Left lung (tissue), 10 donors: ENCODE data around the gene PRKG1. TPM values are rescaled to one million over a fixed set of nuclear protein-coding genes. Genes with fewer than 3 reads are reported as not detected.
"Not testable (repeated sequence)": the region's sequence is repeated elsewhere in the genome, so short reads cannot be mapped to it uniquely, and the experiment has no call there.

Experiments used
- ATAC-seq: fragments of 200-7000 bp; cut with Tn5 transposase; one replicate; pipeline ENCODE4 v1.9.1; 2020; ENCODE audit warnings: moderate library complexity
- DNase-seq, 4 donors: peaks; one replicate each; pipeline ENCODE4 v3.0.0-alpha.2; 2013 to 2020
- H3K27ac ChIP-seq, 2 donors: fragments of 200-600 bp; sonication (generic) in 1 of 2; one replicate each; pipeline versions ENCODE4 v1.5.0 to v1.8.0; 2020 to 2021
- H3K27me3 ChIP-seq, 2 donors: fragments of 200-600 bp; sonication (generic) in 1 of 2; one replicate each; pipeline versions ENCODE4 v1.5.0 to v1.8.0; 2020 to 2021
- H3K36me3 ChIP-seq, 2 donors: fragments of 200-600 bp; sonication (generic) in 1 of 2; one replicate each; pipeline versions ENCODE4 v1.5.0 to v1.8.0; 2020 to 2021
- H3K4me1 ChIP-seq, 2 donors: fragments of 200-600 bp; one replicate each; pipeline ENCODE4 v1.8.0; 2021
- H3K4me3 ChIP-seq, 2 donors: fragments of 200-600 bp; sonication (generic) in 1 of 2; one replicate each; pipeline versions ENCODE4 v1.5.0 to v1.8.0; 2020 to 2021; ENCODE audit warnings: mild to moderate bottlenecking in 1 of 2
- H3K9me3 ChIP-seq, 2 donors: fragments of 200-600 bp; sonication (generic) in 1 of 2; one replicate each; pipeline versions ENCODE4 v1.5.0 to v1.8.0; 2020 to 2021
- intact Hi-C, 2 donors: fragments of 100-400 bp; cut with DNase I; formaldehyde crosslinking; loops; one replicate each; pipeline versions ENCODE4 v1.11.2 to v1.14.2; 2022
- polyA plus RNA-seq, 6 donors: library from polyadenylated mRNA; unstranded; fragments of 120-200 nt; gene quantifications; one replicate each; pipeline ENCODE4 v1.2.1, GENCODE V29; 2013; ENCODE audit not compliant: insufficient read length in 6 of 6
- total RNA-seq, 2 donors: library from RNA; stranded (reverse); fragmentation: NEBNext Ultra II Directional; extraction: Animal tissue kit (Norgen Biotek cat#: 25700); gene quantifications; one replicate each; pipeline ENCODE4 v1.2.1, GENCODE V29; 2021
- TF ChIP-seq, protein P1 (sequence below), 2 donors: fragments of 200-600 bp; sonication (generic) in 1 of 2; IDR thresholded peaks; one replicate each; pipeline versions ENCODE4 v1.5.0 to v1.8.0; 2021; ENCODE audit warnings: antibody characterized with exemption in 2 of 2
- donor health status: DM: no; HTN: yes; CAD: no.
- donor health status: DM: no; HTN: no; CAD: no.

PRKG1 gene
- total and polyA plus RNA-seq, 8 donors = 15.6 to 29.0 (median 17.8) TPM

DNA sequence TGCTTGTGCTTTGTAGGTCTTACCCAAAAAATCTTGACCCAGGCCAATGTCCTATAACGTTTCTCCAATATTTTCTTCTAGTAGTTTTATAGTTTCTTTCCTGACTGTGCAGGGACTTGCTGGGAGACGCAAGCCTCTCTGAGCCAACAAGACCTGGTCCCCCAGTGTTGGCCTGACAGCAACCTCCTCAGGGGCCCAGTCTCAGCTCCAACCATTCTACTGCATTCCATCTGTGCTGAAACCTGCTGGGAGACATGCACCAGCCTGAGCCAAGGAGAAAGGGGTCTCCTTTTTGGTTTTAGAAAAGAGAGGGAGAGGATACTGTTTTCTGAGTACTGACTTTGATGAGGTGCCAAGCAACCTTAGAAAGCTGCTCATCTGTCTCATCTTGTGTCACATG lies 251.4 kb downstream of the PRKG1 start:
- Histone ChIP-seq H3K36me3 (no peaks in the 10 kb centered on the region), H3K27ac (no peak overlapping the region), H3K4me1 (no peaks in the 10 kb centered on the region), H3K9me3 (no peaks in the 10 kb centered on the region), H3K27me3 (no peaks in the 10 kb centered on the region), H3K4me3 (no peak overlapping the region)
- DNase-seq = no peak
- TF ChIP-seq, protein P1, sequence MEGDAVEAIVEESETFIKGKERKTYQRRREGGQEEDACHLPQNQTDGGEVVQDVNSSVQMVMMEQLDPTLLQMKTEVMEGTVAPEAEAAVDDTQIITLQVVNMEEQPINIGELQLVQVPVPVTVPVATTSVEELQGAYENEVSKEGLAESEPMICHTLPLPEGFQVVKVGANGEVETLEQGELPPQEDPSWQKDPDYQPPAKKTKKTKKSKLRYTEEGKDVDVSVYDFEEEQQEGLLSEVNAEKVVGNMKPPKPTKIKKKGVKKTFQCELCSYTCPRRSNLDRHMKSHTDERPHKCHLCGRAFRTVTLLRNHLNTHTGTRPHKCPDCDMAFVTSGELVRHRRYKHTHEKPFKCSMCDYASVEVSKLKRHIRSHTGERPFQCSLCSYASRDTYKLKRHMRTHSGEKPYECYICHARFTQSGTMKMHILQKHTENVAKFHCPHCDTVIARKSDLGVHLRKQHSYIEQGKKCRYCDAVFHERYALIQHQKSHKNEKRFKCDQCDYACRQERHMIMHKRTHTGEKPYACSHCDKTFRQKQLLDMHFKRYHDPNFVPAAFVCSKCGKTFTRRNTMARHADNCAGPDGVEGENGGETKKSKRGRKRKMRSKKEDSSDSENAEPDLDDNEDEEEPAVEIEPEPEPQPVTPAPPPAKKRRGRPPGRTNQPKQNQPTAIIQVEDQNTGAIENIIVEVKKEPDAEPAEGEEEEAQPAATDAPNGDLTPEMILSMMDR (IDR thresholded peaks at IDR 0.05) = no peak
- no peak for ATAC-seq
- intact Hi-C loops = no loop called here

GRCh38 chr10:51326174-51326573 lies 251.9 kb downstream of the PRKG1 start:
- DNase-seq = no peak
- no peaks in the 10 kb centered on the region for H3K36me3 ChIP-seq

GRCh38 chr10:51327432-51327831 lies 253.1 kb downstream of the PRKG1 start:
- DNase-seq (no peak), ATAC-seq (no peak)
- Histone ChIP-seq H3K4me1 (no peaks in the 10 kb centered on the region), H3K4me3 (no peak overlapping the region), H3K27me3 (no peaks in the 10 kb centered on the region), H3K36me3 (no peaks in the 10 kb centered on the region), H3K9me3 (no peaks in the 10 kb centered on the region), H3K27ac (no peak overlapping the region)
- intact Hi-C loops = no loop called here
- TF ChIP-seq, protein P1 (IDR thresholded peaks at IDR 0.05) = no peak

More at GRCh38 chr10:51326174-51326573, 251.9 kb downstream of the PRKG1 start:
- H3K27ac ChIP-seq = no peak overlapping the region
- no peak for ATAC-seq
- H3K4me3 ChIP-seq = no peak overlapping the region
- intact Hi-C loops = no loop called here
- TF ChIP-seq, protein P1 (IDR thresholded peaks at IDR 0.05) = no peak
- no peaks in the 10 kb centered on the region for H3K9me3 ChIP-seq
- H3K27me3 ChIP-seq = no peaks in the 10 kb centered on the region
- H3K4me1 ChIP-seq = no peaks in the 10 kb centered on the region

DNA sequence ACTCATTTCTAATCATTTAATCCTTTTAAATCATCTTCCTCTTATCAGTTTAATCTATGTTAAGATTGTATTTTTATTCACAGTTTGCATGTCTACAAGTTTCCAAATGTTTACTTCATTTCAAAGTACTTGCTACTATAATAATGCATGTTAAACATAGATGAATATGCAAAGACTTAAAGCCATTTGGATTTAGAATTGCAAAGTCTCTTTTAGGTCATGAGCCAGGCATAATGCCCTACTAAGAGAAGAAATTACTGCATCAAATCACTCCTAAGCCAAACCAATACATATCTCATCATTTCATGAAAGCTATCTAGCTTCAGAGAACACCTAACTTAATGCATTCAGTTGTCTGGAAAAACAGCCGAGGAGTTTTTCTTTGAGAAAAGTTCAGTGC lies 266.1 kb downstream of the PRKG1 start:
- H3K27ac ChIP-seq = no peak overlapping the region
- intact Hi-C loops = no loop called here
- H3K4me1 ChIP-seq = no peaks in the 10 kb centered on the region
- no peaks in the 10 kb centered on the region for H3K27me3 ChIP-seq
- H3K36me3 ChIP-seq = no peaks in the 10 kb centered on the region
- no peak overlapping the region for H3K4me3 ChIP-seq
- no peaks in the 10 kb centered on the region for H3K9me3 ChIP-seq
- ATAC-seq = no peak
- no peak for DNase-seq
- TF ChIP-seq, protein P1 (IDR thresholded peaks at IDR 0.05) = no peak

DNA sequence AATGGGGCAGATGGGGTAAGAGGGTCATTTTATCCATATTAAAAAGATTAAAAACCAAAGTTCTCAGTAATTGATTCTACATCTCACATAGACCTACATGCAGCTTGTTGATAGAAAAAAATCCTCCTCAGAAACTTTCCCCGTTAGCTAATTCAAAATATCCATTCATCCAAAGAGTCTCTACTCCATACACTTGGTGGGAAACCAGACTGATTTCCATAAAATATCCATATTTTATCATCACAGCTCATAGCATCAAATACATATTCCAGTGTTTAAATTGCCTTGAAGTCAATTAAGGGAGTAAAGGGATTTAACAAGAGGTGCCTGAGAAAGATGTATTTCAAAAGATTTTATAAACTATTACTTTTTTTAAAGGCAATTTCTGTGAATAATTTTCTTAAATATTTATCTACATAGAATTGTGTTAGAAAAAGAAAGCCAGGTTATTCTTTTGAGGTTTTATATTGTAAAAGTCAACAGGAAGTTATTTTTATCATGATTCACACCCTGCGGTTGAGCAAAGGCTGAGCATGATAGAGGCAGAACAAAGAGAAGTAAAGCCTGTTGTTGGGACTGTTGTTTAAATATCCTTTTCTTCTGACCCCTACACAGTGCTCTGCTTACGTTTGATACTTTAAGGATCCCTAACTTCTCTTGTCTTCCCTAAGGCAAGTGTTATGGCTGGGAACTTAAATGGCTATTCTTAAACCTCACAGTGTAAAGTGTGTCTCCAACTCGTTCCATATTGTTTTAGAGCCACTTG lies 266.7 kb downstream of the PRKG1 start:
- no peak for ATAC-seq
- Histone ChIP-seq H3K4me1 (no peaks in the 10 kb centered on the region), H3K27ac (no peak overlapping the region), H3K4me3 (no peak overlapping the region), H3K36me3 (no peaks in the 10 kb centered on the region), H3K27me3 (no peaks in the 10 kb centered on the region), H3K9me3 (no peaks in the 10 kb centered on the region)
- TF ChIP-seq, protein P1 (IDR thresholded peaks at IDR 0.05) = no peak
- DNase-seq = no peak
- intact Hi-C loops = no loop called here

DNA sequence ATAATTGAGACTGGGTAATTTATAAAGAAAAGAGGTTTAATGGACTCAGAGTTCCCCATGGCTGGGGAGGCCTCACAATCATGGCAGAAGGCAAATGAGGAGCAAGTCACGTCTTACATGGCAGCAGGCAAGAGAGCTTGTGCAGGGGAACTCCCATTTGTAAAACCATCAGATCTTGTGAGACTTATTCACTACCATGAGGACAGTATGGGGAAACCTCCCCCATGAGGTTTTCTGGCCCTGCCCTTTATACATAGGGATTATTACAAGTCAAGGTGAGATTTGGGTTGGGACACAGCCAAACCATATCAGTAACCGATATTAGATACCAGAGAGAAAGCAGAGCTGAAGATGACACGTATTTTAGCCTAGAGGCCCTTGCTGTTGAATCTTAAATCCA lies 267.5 kb downstream of the PRKG1 start:
- H3K4me3 ChIP-seq, H3K27me3 ChIP-seq, intact Hi-C loops, H3K4me1 ChIP-seq, ATAC-seq, H3K36me3 ChIP-seq, H3K27ac ChIP-seq, H3K9me3 ChIP-seq, DNase-seq: not testable (repeated sequence)
